Germinal center (tissue), 1 donor: ENCODE results near the gene CHD5.
"Not testable (repeated sequence)": the region's sequence is repeated elsewhere in the genome, so short reads cannot be mapped to it uniquely, and the experiment has no call there.

Experiments
- DNase-seq: peaks from one replicate; pipeline ENCODE4 v3.0.0; 2012; ENCODE audit warnings: mixed read lengths, low spot score

Gene CHD5

DNA sequence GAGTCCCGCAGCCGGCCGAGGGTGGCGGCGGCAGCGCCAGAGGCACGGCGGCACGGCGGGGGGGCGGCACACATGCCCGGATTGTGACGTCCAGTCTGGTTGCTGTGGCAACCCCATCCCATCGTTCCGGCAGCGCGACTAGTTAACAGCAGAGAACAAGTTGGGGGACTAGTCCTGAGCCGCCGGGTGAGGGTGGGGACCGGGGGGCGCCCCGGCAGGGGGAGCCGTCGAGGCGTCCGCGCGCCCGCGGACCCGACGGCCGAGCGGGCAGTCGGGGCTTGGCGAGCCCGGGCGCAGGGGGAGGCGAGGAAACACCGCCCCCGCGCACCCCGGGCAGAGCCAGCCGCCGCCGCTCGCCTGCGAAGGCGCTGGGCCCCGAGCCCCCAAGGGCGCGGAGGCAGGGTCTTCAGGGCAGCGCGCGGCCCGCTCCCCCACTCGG, at the start of gene CHD5:
CHD5 (minus strand) TSS at position 54 of the 439 bp plus-strand sequence. CDS start 298 bp downstream, outside the sequence.
- no peak for DNase-seq

DNA sequence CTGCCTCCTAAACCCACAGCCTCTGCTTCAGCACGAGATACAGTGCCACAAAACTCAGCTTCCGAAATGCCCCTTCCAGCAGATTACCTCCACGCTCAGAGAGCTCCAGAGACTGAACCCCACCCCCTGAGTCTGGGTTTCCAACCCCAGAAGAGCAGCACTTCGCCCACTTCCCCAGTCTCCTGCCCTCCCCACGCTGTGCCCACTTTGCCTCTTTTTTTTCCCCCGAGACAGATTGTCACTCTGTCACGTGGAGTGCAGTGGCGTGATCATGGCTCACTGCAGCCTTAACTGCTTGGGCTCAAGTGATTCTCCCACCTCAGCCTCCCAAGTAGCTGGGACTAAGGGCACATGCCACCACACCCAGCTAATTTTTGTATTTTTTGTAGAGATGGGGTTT, 45.5 kb upstream of the CHD5 start:
- DNase-seq, result no peak

DNA sequence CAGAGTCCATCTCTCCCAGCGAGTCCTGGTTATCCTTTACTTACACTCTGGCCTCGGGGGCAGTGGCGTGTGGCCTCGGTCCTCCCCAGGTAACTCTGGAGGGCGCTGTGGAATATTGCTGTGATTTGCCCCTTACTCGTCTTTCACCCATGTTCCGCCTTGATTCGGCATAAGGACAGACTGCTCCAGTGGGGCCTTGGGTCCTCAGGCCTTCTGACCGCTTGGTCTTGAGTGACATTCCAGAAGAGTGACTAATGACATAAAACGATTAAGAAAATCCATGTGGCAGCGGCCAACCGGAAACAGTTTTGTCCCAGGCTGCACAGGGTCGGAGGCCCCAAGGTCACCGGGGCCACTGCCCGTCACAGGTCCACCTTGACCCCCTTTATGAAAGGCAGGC, 44.6 kb upstream of the CHD5 start:
- DNase-seq, result no peak

DNA sequence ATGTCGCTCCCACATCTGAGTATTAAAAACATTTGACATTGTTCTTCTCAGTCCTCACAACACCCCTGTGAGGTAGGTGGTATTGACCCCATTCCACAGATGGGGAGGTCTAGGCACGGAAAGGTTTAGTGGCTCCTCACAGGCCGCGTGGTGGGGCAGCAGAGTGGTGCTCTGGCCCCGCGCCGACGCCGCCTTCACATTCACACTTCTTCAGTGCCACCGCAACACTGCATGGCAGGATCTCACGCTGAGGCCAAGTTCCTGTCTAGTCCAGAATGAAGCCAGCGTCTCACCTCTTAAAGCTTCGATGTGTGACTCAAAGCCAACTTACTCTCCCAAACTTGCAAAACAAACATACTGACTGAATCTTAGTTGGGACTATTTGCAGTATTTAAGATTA, 43.5 kb upstream of the CHD5 start:
- DNase-seq, result no peak

DNA sequence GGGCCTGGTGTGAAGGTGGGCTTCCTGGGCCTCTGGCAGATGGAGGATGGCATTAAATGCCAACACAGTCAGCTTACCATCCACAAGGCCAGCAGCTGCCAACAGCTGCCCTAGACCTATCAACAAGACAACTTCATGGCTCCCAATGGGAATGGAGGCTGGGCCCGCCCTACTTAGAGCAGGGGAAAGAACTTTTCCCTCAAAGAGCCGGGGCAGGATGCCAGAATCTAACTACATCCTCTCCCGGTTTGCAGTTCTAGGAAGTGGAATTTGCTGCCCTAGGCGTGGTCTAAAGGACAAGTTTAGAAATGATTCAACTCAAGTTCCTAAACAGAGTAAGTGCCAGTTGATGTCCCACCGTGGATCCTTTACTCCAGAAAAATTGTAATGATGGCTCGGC, 42.5 kb upstream of the CHD5 start:
- no peak for DNase-seq

DNA sequence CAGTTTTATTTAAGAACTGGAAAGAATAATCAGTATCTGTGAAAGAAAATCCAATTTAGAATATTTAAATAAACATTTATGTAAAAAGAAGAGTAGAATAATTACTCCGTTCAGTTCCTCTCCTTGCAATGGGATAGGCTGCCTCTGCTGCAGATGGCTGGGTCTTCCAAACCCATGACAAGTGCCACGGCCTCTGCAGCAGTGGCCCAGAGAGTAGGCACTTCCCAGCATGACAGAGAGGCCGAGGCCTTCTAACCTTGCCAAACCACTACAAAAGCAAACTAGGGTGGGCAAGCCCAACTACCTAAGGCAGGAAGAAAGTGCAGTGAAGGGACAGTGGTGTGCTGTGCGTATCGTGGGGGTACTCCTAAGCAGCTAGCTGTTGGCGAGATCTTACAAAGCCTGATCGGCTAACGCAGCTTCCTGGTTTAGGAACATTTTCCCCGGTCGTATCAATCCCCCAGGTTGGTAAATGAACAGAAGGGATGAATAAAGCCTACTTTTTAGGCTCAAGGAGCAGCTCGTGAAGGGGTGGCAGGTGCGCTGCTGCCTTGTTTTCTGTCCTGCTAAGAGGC, 41.2 kb upstream of the CHD5 start:
- no peak for DNase-seq

DNA sequence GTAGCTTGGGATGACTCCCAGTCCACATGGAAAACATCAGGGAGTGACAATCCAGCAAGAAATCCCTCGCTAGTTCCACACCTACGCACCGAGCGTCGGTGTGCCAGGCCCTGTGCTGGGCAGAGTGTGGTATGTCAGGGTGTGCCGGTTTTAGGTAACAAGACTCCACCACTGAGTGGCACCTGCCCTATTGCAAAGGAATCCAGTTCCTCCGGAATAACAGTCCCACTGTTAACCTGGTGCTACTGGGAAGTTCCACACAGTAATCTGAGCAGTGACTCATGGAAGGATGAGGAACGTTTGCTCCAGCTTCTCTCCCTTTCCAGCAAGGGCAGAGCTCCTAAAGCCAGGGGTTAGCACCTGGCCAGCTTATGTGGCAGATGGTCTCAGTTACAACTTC, 40.1 kb upstream of the CHD5 start:
- no peak for DNase-seq

DNA sequence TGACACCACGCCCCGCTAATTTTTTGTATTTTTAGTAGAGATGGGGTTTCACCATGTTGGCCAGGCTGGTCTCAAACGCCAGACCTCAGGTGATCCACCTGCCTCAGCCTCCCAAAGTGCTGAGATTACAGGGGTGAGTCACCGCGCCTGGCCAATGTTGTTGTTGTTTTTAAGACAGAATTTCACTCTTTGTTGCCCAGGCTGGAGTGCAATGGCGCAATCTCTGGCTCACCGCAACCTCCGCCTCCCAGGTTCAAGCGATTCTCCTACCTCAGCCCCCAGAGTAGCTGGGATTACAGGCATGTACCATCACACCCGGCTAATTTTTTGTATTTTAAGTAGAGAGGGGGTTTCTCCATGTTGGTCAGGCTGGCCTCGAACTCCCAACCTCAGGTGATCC, 39.5 kb upstream of the CHD5 start:
- DNase-seq, result not testable (repeated sequence)

DNA sequence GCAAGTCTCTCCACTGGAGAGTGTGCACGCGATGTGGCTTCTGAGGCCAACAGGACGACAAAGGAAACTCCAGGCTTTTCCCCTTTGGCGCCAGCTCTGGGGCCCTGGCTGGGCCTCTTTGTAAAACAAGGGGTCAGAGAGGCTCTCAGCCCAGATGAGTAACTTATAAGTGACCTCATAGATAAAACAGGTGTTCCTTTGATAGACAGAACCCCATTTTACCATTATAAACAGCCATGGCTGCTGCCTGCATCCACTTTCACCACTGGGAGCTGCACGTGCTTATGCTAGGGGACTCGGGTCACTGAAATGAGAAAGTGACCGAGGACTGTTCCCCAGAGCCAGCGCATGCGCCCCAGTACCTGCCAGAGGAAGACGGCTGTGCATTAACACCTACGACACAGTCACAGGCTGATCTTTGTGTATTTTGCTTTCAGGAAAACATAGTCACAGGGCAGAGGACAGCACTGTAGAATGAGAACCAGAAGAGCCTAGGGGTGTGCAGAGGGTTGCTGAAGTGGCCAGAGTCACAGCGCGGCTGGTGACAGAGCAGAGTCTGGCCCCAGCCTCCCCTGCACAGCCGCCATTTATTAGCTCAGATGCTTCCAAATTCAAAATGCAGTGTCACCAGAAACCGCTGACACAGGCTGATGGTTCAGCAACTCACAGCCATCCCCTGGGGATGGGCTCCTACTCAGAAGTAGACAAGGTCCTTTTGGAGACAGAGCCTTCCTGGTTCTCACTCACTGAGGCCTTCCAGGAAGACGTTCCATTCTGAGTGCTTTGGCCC, 38.4 kb upstream of the CHD5 start:
- no peak for DNase-seq

DNA sequence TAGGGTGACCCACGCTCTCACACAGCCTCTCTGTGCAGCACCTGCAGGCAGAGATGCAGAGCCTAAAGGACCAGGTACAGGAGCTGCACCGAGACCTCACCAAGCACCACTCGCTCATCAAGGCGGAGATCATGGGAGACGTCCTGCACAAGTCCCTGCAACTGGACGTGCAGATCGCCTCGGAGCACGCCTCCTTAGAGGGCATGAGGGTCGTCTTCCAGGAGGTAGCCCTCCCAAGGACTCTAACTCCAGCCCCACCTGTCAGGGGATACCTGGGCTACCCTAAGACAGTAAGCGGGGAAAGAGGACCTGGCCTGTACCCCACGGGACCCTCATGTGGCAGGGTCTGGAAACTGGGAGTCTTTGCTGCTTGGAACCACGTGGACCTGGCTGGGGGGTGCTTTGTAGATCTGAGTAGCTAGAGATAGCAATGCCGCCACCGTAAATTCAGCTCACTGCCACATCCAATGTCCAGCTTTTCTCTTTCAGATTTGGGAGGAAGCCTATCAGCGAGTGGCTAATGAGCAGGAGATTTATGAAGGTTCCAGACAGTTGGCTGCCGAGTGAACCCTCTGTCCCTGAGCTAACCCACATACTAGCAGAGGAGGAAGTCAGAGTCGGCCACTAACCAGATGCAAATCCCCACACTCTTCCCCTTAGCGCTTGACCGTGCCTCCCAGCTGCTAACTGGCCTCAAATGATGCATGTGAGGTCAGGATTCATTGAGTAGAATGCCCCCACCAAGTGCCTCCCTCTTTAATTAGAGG, 32.3 kb upstream of the CHD5 start:
- DNase-seq, result no peak

DNA sequence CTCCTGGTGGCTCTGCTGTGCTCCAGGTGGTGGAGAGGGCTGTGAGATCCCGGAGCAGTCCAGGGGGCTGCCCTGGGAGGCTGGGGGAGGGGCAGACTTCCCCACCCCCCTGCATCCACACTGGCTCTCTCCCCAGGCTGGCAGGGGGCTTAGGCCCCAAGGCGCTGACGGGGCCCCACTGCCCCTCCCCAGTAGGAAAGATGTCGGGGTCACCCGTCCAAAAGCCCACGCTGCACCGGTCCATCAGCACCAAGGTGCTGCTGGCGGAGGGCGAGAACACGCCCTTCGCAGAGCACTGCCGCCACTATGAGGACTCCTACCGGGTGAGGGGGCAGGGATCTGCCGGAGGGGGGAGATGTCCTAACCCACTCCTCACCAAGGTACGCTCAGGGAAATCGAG, 31.6 kb upstream of the CHD5 start:
- no peak for DNase-seq

DNA sequence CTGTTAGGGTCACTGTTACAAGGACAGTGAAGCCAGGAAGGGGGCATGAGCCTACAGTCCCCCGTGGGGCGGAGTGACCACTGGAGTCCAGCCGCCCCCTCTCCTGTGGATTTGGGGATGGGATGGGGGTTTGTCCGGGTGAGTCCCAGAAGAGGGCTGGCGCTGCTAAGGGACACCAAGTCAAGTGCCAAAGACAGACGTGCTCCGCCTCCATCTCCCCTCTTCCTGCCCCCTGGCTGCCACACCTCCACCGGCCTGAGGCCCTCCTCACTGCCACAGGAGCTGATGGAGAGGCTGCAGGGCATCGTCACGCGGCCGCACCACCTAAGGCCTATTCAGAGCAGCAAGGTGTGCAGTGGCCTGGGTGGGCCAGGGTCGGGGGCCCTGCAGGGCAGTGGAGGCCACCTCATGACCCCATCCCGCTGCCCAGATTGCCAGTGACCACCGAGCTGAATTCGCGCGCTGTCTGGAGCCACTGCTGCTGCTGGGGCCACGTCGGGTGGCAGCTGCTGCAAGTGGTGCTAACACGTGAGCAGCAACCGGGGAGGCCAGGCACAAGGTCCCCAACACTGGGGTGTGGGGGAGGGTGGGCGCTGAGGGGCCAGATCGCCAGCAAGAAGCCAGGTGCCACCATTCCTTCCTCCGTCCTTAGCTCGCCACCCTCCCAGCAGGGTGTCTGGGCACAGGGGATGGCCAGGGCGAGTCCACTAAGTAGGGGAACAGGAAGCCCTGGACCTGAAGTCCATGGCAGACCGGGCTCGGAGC, 30.7 kb upstream of the CHD5 start:
- no peak for DNase-seq

DNA sequence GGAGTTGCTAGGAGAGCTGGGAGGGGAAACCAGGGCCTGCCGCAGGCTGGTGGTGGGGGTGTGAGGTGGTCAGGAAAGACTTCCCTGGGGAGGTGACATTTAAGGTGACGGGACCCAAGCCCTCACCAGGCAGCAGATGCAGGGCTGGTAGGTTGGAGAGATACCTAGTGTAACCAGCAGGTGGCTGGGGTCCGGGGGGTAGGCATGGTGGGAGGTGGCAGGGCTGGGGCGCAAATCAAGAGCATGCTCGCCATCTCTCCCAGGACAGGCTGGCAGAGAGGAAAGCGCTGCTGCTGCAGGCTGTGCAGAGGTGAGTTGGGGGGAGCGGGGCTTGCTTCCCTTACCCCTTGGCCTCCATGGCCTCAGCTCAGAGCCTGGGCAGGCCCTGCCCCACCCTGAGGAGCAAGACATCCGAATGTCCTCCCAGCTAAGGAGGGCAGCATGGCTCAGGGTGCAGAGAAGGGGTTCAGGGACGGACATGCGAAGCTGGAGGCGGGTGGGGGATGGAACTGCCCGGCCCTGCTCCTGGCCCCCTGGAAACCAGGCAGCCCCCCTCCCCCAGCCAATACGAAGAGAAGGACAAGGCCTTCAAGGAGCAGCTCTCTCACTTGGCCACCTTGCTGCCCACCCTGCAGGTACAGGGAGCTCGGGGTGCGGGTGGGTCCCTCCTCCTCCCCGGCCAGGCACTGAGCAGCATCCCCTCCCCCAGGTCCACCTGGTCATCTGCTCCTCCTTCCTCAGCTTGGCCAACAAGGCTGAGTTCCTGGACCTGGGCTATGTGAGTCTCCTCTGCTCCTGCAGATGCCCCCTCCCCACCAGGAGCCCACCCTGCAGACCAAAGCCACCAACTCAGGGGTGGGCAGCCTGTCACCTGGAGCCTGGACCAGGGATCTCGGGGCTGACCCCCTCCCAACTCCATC, 29.8 kb upstream of the CHD5 start:
- DNase-seq, result peak; percentile 42

DNA sequence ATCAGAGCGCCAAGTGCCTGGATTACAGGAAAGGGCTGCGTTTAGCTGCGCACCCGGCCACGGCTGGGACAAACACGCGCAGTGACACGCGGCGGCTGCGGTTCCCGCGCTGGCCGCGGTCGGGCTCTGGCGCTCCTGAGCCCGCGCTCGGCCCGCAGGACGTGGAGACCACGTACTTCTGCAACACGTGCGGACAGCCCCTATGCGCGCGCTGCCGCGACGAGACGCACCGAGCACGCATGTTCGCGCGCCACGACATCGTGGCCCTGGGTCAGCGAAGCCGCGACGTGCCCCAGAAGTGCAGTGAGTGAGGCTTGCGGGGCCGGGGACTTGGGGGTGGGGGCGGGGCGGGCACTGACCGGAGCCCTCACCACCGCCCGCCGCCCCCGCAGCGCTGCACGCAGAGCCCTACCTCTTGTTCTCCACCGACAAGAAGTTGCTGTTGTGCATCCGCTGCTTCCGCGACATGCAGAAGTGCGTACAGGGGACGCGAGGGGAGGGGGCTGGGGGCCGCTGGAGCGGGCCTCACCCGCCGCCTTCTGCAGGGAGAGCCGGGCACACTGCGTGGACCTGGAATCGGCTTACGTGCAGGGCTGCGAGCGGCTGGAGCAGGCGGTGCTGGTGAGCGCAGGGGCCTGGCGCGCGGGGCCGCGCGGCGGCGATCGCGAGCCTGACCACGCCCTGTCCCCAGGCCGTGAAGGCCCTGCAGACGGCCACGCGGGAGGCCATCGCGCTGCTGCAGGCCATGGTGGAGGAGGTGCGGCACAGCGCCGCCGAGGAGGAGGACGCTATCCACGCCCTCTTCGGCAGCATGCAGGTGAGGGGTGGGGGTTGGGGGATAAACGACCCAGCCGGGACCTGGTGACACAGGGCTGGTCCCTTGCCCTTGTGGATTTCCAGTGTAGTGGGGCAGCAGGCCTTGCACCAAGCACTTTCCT, 28.9 kb upstream of the CHD5 start:
- peak; percentile 41 for DNase-seq

DNA sequence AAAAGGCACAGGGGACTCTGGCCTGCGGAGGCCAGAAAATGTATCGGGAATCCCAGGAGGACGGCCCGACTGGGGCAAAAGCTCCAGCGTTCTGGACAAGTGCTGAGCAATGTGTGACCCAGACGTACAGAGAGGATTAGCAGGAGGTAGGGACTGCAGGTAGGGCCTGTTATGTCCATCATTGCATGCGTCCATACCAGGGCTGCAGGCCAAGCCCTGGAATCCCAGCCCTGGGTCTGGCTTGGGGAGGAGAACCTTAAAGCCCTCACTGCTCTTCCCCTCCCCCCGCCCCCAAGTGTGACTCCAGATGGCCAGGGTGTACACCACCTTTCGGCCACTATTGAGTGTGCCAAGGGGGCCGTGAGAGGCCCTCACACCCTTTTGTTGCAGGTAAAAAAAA, 27.8 kb upstream of the CHD5 start:
- DNase-seq, result no peak

DNA sequence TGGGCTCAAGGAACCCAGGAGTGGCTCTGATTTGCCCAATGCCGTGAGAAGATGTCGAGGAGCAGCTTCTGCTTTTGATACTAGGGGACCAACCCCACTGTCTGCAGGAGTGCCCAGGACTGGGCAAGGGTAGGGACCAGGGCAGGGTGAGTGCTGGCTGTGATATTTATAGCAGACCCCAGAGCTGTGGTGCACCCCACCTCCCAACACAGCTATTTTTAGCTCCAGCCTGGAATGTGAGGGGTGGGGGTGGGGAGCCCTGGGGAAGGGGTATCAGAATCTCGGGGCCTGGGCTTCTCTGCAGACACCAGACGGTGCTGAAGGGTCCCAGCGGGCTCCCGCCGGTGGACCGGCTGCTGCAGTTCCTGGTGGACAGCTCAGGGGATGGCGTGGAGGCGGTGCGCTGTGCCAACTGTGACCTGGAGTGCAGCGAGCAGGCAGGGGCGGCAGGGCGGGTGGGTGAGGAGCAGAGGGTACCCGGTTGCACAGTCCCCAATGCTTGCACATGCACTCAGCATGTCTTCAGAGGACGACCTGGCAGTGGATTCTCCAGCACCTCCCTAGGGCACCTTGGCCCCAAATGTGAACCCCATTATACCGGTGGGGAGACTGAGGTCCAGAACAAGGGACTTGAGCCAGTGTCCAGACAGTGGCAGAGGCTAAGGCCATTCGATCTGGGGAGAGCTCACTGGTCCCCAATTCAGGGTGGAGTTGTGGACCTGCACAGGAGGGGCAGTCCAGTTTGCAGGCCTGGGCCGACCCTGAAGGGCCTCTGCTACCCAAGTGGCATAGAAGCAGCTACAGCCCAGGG, 27.2 kb upstream of the CHD5 start:
- DNase-seq, result no peak

DNA sequence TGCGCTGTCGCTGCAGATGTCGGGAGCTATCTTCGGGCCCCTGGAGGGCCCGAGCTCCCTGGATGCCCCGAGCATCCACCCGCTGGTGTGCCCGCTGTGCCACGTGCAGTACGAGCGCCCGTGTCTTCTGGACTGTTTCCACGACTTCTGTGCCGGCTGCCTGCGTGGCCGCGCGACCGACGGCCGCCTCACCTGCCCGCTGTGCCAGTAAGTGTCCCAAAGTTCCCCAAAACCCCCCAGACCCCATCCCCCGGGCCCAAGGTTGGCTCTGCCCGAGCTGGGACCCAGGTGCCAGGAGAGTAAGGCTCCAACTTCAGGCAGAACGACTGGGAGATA, 26.4 kb upstream of the CHD5 start:
- DNase-seq, result no peak

DNA sequence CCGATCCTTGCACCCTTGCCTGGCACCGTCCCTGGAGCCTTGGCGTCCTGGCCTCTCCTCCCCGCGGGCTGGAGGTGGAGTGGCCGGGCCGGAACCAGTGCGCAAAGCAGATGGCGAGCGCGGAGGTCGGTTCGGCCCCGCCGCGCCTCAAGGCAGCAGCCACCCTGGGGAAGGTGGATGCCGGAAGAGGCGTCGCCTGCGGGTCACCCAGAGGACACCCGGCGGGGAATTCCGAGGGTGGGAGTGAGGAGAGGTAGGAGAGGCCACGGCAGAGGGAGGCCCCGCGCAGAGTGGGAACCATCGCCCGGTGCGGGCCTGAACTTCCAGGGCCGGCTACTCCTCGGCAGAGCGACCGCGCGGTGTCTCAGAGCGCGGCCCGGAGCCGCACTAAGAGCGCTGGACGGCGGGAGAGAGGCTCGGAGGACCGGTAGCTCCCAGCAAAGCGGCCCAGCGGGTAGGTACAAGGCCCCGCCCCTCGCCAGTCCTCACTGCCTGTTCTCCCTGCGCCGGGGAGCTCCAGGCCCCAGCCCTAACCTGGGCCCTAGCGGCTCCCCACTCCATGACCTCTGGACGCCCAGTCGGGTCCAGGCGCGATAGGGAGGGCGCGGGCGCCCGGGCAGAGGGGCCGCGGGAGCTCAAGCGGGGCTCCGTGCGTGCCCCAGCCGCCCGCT, 25.9 kb upstream of the CHD5 start, which contains the start of gene RNF207:
RNF207 (plus strand) TSS at position 271 of the 671 bp plus-strand sequence. CDS start 417 bp downstream, outside the sequence.
- no peak for DNase-seq

DNA sequence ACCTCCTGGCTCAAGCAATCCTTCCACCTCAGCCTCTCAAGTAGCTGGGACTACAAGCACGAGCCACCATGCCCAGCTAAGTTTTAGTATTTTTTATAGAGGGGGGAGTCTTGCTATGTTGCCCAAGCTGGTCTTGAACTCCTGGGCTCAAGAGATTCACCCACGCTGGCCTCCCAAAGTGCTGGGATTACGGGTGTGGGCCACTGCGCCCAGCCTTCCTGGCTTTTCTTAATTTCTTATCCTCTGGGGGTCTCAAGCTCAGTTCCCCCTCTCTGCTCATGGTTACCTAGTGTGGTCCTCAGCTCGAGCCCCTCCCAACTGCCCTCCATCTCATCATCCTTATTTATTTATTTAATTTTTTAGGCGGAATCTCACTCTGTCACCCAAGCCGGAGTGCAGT, 22.1 kb upstream of the CHD5 start:
- DNase-seq, result no peak
